PFSK-1 (cell line): ENCODE results near the gene FOXF1.

Experiments used
- POLR2AphosphoS5 ChIP-seq: IDR thresholded peaks from 2 replicates; pipeline ENCODE4 v1.6.1; 2012; ENCODE audit warnings: low read depth, mild to moderate bottlenecking, control low read depth, low read length, moderate library complexity
- SIN3A ChIP-seq: IDR thresholded peaks from 2 replicates; pipeline ENCODE4 v1.6.1; 2012; ENCODE audit warnings: mild to moderate bottlenecking, low read length, moderate library complexity, borderline replicate concordance; ENCODE audit not compliant: insufficient read depth
- TF ChIP-seq, protein P1 (sequence below), 2 experiments: IDR thresholded peaks; 2 replicates each; pipeline versions ENCODE4 v1.6.1 to v1.8.0; 2011 to 2012; ENCODE audit warnings: low read depth in 2 of 2, low read length in 2 of 2, control low read depth in 1 of 2, inconsistent platforms in 1 of 2, mild to moderate bottlenecking in 1 of 2, moderate library complexity in 1 of 2; ENCODE audit not compliant: insufficient read depth in 1 of 2

DNA sequence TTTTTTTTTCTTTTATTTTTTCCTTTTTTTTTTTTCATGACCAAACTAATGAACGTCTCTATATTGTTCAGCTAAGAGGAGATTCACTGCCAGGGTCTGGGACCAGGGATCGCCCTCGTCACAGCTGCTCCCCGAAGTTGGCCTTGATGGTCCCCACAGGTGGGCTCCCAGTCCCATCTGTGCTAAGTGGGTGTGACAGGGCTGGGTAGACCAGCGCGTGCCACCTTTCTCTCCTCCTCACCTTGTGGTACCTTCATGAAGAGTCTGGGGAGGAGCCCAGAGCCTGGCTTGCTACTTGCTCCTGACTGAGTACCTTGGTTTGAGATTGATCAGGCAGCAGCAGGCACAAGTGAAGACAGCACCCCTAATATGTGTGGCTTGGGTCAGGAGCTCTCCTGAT lies 6.5 kb upstream of the FOXF1 start:
- TF ChIP-seq, protein P1, sequence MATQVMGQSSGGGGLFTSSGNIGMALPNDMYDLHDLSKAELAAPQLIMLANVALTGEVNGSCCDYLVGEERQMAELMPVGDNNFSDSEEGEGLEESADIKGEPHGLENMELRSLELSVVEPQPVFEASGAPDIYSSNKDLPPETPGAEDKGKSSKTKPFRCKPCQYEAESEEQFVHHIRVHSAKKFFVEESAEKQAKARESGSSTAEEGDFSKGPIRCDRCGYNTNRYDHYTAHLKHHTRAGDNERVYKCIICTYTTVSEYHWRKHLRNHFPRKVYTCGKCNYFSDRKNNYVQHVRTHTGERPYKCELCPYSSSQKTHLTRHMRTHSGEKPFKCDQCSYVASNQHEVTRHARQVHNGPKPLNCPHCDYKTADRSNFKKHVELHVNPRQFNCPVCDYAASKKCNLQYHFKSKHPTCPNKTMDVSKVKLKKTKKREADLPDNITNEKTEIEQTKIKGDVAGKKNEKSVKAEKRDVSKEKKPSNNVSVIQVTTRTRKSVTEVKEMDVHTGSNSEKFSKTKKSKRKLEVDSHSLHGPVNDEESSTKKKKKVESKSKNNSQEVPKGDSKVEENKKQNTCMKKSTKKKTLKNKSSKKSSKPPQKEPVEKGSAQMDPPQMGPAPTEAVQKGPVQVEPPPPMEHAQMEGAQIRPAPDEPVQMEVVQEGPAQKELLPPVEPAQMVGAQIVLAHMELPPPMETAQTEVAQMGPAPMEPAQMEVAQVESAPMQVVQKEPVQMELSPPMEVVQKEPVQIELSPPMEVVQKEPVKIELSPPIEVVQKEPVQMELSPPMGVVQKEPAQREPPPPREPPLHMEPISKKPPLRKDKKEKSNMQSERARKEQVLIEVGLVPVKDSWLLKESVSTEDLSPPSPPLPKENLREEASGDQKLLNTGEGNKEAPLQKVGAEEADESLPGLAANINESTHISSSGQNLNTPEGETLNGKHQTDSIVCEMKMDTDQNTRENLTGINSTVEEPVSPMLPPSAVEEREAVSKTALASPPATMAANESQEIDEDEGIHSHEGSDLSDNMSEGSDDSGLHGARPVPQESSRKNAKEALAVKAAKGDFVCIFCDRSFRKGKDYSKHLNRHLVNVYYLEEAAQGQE (IDR thresholded peaks at IDR 0.05; ENCODE audit: insufficient read depth in 1 of 2, low read depth in 2 of 2, low read length in 2 of 2): no peak
- TF ChIP-seq POLR2AphosphoS5 (no peak), SIN3A (no peak)
